Measurements from ENCODE around the gene CATSPER3. TPM values are rescaled to one million over a fixed set of nuclear protein-coding genes. Genes with fewer than 3 reads are reported as not detected.

The CATSPER3 gene
- total and polyA plus RNA-seq, 4 donors: 0.33 to 0.79 (median 0.75) TPM; not detected in 1

DNA sequence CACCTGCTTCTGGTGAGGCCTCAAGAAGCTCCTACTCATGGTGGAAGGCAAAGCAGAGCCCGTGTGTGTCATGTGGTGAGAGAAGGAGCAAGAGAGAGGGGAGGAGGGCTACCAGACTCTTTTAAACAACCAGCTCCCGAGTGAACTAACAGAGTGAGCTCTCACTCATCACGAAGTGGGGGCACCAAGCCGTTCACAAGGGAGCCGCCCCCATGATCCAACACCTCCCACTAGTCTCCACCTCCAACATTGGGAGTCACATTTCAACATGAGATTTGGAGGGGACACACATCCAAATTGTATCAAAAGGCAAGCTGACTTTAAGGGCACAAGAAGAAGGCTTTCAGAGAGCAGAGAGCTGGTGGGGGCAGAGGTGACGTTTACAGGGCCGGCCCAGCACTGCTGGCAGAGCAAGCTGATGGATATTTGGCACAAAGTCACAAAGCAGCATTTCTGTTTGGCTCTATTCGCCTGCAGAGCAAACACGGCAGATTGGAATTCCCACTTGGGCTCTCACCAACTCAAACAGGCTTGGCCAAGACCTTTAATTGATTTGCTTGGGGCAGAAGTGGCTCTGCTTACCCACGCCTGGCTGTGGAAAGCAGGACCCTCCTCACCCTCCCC, 46.4 kb downstream of the CATSPER3 start:
- Histone ChIP-seq H3K27ac (ENCODE audit: low read depth, low read length) (no peak overlapping the region), H3K4me3 (ENCODE audit: low read depth, low read length) (no peak overlapping the region), H3K36me3 (ENCODE audit: control insufficient read depth, insufficient read depth, low read length) (no peaks in the 10 kb centered on the region), H3K9me3 (ENCODE audit: control insufficient read depth, insufficient read depth, low read length) (no peaks in the 10 kb centered on the region), H3K27me3 (ENCODE audit: control insufficient read depth, insufficient read depth, low read length) (no peaks in the 10 kb centered on the region), H3K4me1 (ENCODE audit: control insufficient read depth, insufficient read depth, low read length) (peaks cover 21% of the 10 kb centered on the region)
- 34% methylated on average over 5 of the region's 10 CpGs for WGBS (ENCODE audit: insufficient coverage)
- DNase-seq (ENCODE audit: low read depth in 4 of 6, low spot score in 6 of 6): peak in 1 of 6 donors; percentile 66

DNA sequence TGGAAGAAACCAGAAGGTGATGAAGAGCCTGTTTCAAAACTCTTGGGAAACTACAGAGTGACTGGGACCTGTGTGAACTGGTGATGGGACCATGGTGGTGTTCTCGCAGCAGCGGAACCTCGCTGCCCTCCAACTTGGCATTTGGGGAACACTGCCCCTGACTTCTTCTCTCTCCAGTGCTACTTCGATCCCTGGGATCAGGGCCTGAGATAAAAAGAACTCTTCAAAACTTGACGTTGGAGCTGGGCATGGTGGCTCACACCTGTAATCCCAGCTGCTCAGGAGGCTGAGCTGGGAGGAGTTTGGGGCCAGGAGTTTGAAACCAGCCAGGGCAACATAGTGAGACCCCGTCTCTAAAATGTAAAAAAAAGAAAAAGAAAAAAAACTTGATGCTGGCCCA, 48.2 kb downstream of the CATSPER3 start:
- Histone ChIP-seq H3K27me3 (ENCODE audit: control insufficient read depth, insufficient read depth, low read length) (no peaks in the 10 kb centered on the region), H3K9me3 (ENCODE audit: control insufficient read depth, insufficient read depth, low read length) (no peaks in the 10 kb centered on the region), H3K4me3 (ENCODE audit: low read depth, low read length) (no peak overlapping the region), H3K4me1 (ENCODE audit: control insufficient read depth, insufficient read depth, low read length) (peaks cover 21% of the 10 kb centered on the region), H3K36me3 (ENCODE audit: control insufficient read depth, insufficient read depth, low read length) (no peaks in the 10 kb centered on the region), H3K27ac (ENCODE audit: low read depth, low read length) (no peak overlapping the region)
- 94% methylated on average over 6 of the region's 6 CpGs for WGBS (ENCODE audit: insufficient coverage)
- no peak for DNase-seq (ENCODE audit: low read depth in 4 of 6, low spot score in 6 of 6)

DNA sequence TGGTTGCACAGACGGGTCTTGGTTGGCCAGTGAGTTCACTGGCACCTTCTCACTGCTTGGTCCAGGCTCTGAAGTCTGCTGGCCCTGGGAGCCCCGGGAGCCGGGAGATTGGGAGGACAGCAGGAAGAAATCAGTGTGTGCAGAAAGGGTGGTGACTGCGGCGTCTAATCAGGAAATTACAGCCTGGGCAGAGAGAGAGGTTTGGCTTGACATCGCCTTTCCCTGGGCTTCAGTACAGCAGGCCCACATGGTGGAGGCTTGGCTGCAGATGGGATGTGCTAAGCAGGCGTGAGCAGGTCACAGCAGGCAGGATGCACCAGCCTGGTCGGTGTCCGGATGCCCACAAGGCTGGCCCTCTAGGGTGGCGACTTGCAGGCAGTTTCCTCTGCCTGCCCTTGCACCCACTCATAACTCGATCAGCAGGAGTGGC, 49.2 kb downstream of the CATSPER3 start:
- WGBS (ENCODE audit: insufficient coverage): 76% methylated on average over 7 of the region's 11 CpGs
- H3K27me3 ChIP-seq (ENCODE audit: control insufficient read depth, insufficient read depth, low read length): no peaks in the 10 kb centered on the region
- H3K9me3 ChIP-seq (ENCODE audit: control insufficient read depth, insufficient read depth, low read length): no peaks in the 10 kb centered on the region
- no peaks in the 10 kb centered on the region for H3K36me3 ChIP-seq (ENCODE audit: control insufficient read depth, insufficient read depth, low read length)
- no peak for DNase-seq (ENCODE audit: low read depth in 4 of 6, low spot score in 6 of 6)
- H3K4me3 ChIP-seq (ENCODE audit: low read depth, low read length): no peak overlapping the region
- no peak overlapping the region for H3K27ac ChIP-seq (ENCODE audit: low read depth, low read length)
- H3K4me1 ChIP-seq (ENCODE audit: control insufficient read depth, insufficient read depth, low read length): peaks cover 21% of the 10 kb centered on the region

DNA sequence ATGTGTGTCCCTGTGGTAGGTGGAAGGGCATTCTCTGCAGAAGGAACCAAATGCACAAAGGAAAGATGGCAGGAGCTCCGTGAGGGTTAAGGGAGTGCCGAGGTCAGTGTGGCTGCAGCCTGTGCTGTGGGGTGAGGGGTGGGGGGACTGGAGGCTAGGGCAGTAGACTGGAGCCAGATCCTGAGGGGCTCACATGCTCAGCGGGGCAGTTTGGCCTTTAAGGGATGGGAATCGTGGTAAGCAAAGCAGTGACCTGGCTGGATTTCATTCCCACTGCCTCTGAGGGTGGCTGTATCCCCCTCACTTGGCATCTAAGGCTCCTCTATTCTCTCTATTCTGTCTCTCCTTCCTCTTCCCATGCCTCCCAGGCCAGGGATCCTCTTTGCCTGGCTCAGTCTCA, 50.8 kb downstream of the CATSPER3 start:
- Histone ChIP-seq H3K4me1 (ENCODE audit: control insufficient read depth, insufficient read depth, low read length) (peaks cover 12% of the 10 kb centered on the region), H3K36me3 (ENCODE audit: control insufficient read depth, insufficient read depth, low read length) (no peaks in the 10 kb centered on the region), H3K27ac (ENCODE audit: low read depth, low read length) (no peak overlapping the region), H3K9me3 (ENCODE audit: control insufficient read depth, insufficient read depth, low read length) (no peaks in the 10 kb centered on the region), H3K4me3 (ENCODE audit: low read depth, low read length) (no peak overlapping the region), H3K27me3 (ENCODE audit: control insufficient read depth, insufficient read depth, low read length) (no peaks in the 10 kb centered on the region)
- WGBS (ENCODE audit: insufficient coverage): 80% methylated on average over 4 of the region's 4 CpGs
- DNase-seq (ENCODE audit: low read depth in 4 of 6, low spot score in 6 of 6): no peak

DNA sequence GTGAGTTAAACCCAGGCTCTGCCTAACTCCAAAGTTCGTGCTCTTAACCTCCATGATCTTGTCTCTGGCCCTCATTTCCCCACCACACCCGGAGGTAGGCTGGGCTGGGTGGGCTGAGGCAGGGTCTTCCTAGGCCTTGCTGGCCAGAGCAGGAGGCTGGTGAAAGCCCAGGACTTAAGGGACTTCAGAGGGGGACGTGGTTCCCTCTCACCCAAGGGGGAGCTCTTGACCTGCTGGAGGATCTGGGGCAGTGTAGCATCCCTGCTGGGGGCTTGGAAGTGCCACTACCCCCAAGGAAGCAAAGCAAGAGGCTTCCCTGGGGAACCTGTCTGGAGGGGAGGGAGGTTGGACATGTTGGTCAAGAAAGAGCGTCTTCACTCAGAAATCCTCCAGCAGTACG, 51.6 kb downstream of the CATSPER3 start:
- H3K27ac ChIP-seq (ENCODE audit: low read depth, low read length): no peak overlapping the region
- no peak for DNase-seq (ENCODE audit: low read depth in 4 of 6, low spot score in 6 of 6)
- peaks cover 2% of the 10 kb centered on the region for H3K27me3 ChIP-seq (ENCODE audit: control insufficient read depth, insufficient read depth, low read length)
- WGBS (ENCODE audit: insufficient coverage): 58% methylated on average over 2 of the region's 5 CpGs
- no peak overlapping the region for H3K4me3 ChIP-seq (ENCODE audit: low read depth, low read length)
- peaks cover 3% of the 10 kb centered on the region for H3K4me1 ChIP-seq (ENCODE audit: control insufficient read depth, insufficient read depth, low read length)
- no peaks in the 10 kb centered on the region for H3K9me3 ChIP-seq (ENCODE audit: control insufficient read depth, insufficient read depth, low read length)
- no peaks in the 10 kb centered on the region for H3K36me3 ChIP-seq (ENCODE audit: control insufficient read depth, insufficient read depth, low read length)

DNA sequence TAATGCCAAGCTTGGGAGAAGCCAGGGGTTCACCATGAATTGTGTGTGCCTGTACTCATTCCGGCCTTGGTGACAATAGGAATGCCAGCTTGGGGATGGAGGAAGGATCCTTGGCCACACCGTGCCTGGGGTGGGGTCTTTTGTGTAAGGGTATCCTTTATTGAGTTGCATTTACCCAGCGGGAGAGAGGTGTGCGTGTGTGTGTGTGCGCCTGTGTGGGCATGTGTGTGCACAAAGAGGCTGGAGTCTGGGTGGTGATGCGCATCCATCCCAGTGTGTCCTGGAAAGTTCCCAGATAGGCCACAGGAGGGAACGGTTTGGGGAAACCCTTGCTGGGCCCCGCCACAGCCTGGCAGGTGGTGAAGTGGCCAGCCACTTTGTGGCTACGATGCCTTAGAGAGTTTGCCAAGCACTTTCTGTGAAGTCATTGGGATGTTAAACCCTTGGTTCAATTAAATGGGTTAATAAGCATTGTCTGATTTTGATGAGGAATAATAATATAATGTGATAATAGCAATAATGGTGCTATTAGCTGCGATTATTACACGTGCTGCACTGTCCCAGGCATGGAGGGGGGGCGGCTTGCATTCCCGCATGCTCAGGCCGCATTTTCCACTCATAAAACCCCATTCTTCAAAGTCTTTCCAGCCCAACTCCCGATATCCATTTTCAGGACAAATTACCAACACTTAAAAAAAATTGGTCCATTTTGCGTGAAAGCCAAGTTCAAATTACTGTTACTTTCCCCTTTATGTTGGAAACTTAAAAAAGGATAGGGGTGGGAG, 52.6 kb downstream of the CATSPER3 start:
- 70% methylated on average over 14 of the region's 16 CpGs for WGBS (ENCODE audit: insufficient coverage)
- no peak for DNase-seq (ENCODE audit: low read depth in 4 of 6, low spot score in 6 of 6)
- no peaks in the 10 kb centered on the region for H3K9me3 ChIP-seq (ENCODE audit: control insufficient read depth, insufficient read depth, low read length)

DNA sequence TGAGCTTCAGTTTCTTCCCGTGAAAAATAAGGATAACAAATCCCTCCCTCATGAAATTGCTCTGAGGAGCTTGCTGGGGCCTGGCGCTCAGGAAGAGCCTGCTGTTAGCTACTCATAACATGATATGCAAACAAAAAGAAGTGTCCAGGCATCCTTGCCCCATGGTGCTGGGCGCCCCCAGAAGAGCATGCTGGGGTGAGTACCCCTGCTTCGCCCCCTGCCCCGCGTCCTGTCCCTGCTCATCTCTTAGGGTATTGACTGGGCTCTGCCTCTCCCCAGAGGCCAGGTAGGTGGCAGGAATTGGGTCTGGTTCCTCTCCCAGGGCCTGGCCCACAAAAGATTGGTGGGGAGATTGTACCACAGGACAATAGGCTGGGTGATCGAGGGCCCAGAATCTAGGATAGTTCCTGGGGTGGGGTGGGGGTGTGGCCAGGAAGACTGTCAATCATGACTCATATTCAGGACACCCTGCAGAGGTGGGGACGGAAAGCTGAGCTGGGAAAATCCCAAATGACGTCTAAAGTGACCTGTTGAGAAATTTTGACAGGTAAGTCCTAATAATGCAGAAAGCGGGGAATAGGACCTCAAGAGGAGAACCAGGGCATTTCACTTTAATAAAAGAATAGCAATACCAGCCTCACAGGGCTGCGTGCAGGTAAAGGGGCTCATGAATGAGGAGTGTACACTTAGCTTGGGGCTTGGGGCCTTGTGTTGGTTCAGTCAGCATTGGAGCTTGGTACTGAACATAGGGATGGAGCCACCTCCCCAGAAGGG, 57.4 kb downstream of the CATSPER3 start:
- H3K36me3 ChIP-seq (ENCODE audit: control insufficient read depth, insufficient read depth, low read length): no peaks in the 10 kb centered on the region
- H3K4me3 ChIP-seq (ENCODE audit: low read depth, low read length): no peak overlapping the region
- peaks cover 58% of the 10 kb centered on the region for H3K27me3 ChIP-seq (ENCODE audit: control insufficient read depth, insufficient read depth, low read length)
- no peak overlapping the region for H3K27ac ChIP-seq (ENCODE audit: low read depth, low read length)
- H3K9me3 ChIP-seq (ENCODE audit: control insufficient read depth, insufficient read depth, low read length): no peaks in the 10 kb centered on the region
- 86% methylated on average over 7 of the region's 11 CpGs for WGBS (ENCODE audit: insufficient coverage)
- H3K4me1 ChIP-seq (ENCODE audit: control insufficient read depth, insufficient read depth, low read length): peaks cover 21% of the 10 kb centered on the region
- no peak for DNase-seq (ENCODE audit: low read depth in 4 of 6, low spot score in 6 of 6)

More for the DNA sequence above, 52.6 kb downstream of the CATSPER3 start:
- H3K4me1 ChIP-seq (ENCODE audit: control insufficient read depth, insufficient read depth, low read length): no peaks in the 10 kb centered on the region
- no peaks in the 10 kb centered on the region for H3K36me3 ChIP-seq (ENCODE audit: control insufficient read depth, insufficient read depth, low read length)
- no peak overlapping the region for H3K4me3 ChIP-seq (ENCODE audit: low read depth, low read length)
- peaks cover 9% of the 10 kb centered on the region for H3K27me3 ChIP-seq (ENCODE audit: control insufficient read depth, insufficient read depth, low read length)
- H3K27ac ChIP-seq (ENCODE audit: low read depth, low read length): no peak overlapping the region

DNA sequence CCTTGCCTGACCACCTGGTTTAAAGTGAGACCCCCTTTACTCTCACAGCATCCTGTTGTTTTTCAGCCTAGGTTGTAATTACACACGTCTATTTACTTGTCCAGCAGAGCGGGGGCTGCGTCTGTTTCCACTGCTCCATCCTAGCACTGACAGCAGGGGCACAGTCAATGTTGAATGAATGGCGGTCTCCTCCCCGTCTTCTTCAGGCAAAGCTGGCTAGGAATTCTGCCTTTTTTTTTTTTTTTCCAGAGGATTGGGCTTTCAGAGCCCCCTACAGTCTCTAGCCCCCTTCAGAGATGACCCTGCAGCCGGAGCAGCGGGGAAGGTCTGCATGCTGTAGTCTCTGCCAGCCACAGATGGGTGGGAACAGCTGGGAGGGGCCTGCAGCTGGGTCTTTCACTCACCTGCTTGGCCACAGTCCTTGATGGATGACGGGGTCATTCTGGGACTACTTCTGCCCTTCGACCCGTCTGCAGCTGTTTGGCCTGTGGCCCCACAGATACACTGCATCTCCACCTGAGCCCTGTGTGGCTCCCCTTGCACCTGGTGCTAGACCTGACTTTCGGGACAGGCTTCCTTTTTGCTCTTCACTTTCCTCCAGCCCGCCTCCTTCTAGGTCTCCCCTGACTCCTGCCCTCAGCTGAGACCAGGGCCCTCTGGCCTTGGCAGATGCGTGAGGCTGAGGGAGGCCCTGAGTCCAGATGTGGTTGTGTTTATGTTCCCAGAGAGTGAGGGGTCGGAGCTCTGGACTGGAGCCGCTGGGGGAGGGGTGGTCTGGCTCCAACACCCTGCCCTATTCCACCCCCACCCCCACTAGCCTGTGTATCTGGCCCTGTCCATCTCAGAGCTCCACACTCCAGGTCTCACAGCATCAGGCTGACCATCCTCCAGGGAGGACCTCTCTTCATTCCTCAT, 58.3 kb downstream of the CATSPER3 start:
- no peak for DNase-seq (ENCODE audit: low read depth in 4 of 6, low spot score in 6 of 6)
- Histone ChIP-seq H3K36me3 (ENCODE audit: control insufficient read depth, insufficient read depth, low read length) (no peaks in the 10 kb centered on the region), H3K9me3 (ENCODE audit: control insufficient read depth, insufficient read depth, low read length) (no peaks in the 10 kb centered on the region), H3K4me3 (ENCODE audit: low read depth, low read length) (no peak overlapping the region), H3K4me1 (ENCODE audit: control insufficient read depth, insufficient read depth, low read length) (peaks cover 27% of the 10 kb centered on the region), H3K27me3 (ENCODE audit: control insufficient read depth, insufficient read depth, low read length) (peaks cover 66% of the 10 kb centered on the region), H3K27ac (ENCODE audit: low read depth, low read length) (no peak overlapping the region)
- 74% methylated on average over 11 of the region's 15 CpGs for WGBS (ENCODE audit: insufficient coverage)
